ACC112 (cell line): Measurements from ENCODE around the gene DNM1.
"Not testable (repeated sequence)": the region's sequence is repeated elsewhere in the genome, so short reads cannot be mapped to it uniquely, and the experiment has no call there.

Experiments used
- H2AFZ ChIP-seq: fragments of 200-600 bp; sonication (generic); one replicate; pipeline ENCODE4 v1.6.0; 2017; ENCODE audit warnings: antibody characterized with exemption, low read length; ENCODE audit not compliant: unreplicated experiment
- H3K27ac ChIP-seq: fragments of 200-600 bp; sonication (generic); 2 replicates; pipeline ENCODE4 v1.5.1; 2014; ENCODE audit warnings: low read depth, mild to moderate bottlenecking, antibody characterized with exemption, low read length, moderate library complexity
- H3K27me3 ChIP-seq: fragments of 200-600 bp; sonication (generic); 2 replicates; pipeline ENCODE4 v1.6.1; 2014; ENCODE audit warnings: mild to moderate bottlenecking, antibody characterized with exemption, low read length, moderate library complexity, mixed read lengths; ENCODE audit not compliant: insufficient read depth
- H3K36me3 ChIP-seq: fragments of 200-600 bp; sonication (generic); 2 replicates; pipeline ENCODE4 v1.6.1; 2016; ENCODE audit warnings: mild to moderate bottlenecking, antibody characterized with exemption, low read length, moderate library complexity, mixed read lengths; ENCODE audit not compliant: insufficient read depth
- H3K4me1 ChIP-seq: fragments of 200-600 bp; sonication (generic); one replicate; pipeline ENCODE4 v1.6.1; 2016; ENCODE audit warnings: low read length, mixed read lengths; ENCODE audit not compliant: insufficient read depth, unreplicated experiment, control insufficient read depth
- H3K4me3 ChIP-seq: fragments of 200-600 bp; sonication (generic); 2 replicates; pipeline ENCODE4 v1.5.1; 2014; ENCODE audit warnings: mild to moderate bottlenecking, low read depth, low read length
- H3K79me2 ChIP-seq: fragments of 200-600 bp; sonication (generic); one replicate; pipeline ENCODE4 v1.6.0; 2016; ENCODE audit warnings: low read length; ENCODE audit not compliant: control insufficient read depth, unreplicated experiment, insufficient read depth

DNM1 gene

GRCh38 chr9:128178806-128179431 lies 24.3 kb upstream of the DNM1 start:
- no peak overlapping the region for H3K27ac ChIP-seq
- H2AFZ ChIP-seq, result no peak overlapping the region
- no peaks in the 10 kb centered on the region for H3K79me2 ChIP-seq
- H3K4me3 ChIP-seq, result no peak overlapping the region
- no peaks in the 10 kb centered on the region for H3K4me1 ChIP-seq
- H3K27me3 ChIP-seq, result no peaks in the 10 kb centered on the region
- peaks cover 38% of the 10 kb centered on the region for H3K36me3 ChIP-seq

- Histone ChIP-seq H2AFZ (no peak overlapping the region), H3K4me3 (no peak overlapping the region), H3K27me3 (no peaks in the 10 kb centered on the region), H3K79me2 (no peaks in the 10 kb centered on the region), H3K36me3 (peaks cover 32% of the 10 kb centered on the region), H3K4me1 (no peaks in the 10 kb centered on the region), H3K27ac (no peak overlapping the region)
Measured at GRCh38 chr9:128180001-128180400, 23.2 kb upstream of the DNM1 start.

GRCh38 chr9:128180447-128180846 lies 22.7 kb upstream of the DNM1 start:
- Histone ChIP-seq H3K4me3 (no peak overlapping the region), H3K27ac (no peak overlapping the region), H3K36me3 (peaks cover 34% of the 10 kb centered on the region), H2AFZ (no peak overlapping the region), H3K27me3 (no peaks in the 10 kb centered on the region), H3K79me2 (no peaks in the 10 kb centered on the region), H3K4me1 (no peaks in the 10 kb centered on the region)

DNA sequence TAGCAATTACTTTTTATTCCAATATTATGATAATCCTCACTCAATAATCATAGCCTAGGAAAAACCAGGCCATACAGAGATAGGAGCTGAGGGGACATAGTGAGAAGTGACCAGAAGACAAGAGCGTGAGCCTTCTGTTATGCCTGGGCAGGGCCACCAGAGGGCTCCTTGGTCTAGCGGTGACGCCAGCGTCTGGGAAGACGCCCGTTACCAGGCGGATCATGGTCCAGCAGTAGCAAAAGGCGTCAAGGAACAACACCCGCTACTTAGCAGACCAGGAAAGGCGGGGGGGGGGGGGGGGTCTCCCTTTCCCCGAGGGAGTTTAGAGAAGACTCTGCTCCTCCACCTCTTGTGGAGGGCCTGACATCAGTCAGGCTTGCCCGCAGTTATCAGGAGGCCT lies 21.7 kb upstream of the DNM1 start:
- not testable (repeated sequence) for H3K4me3 ChIP-seq, H3K27ac ChIP-seq, H3K4me1 ChIP-seq, H3K27me3 ChIP-seq, H2AFZ ChIP-seq, H3K79me2 ChIP-seq
- H3K36me3 ChIP-seq, result peaks cover 36% of the 10 kb centered on the region

- no peaks in the 10 kb centered on the region for H3K4me1 ChIP-seq
- H3K36me3 ChIP-seq, result peaks cover 39% of the 10 kb centered on the region
Measured at GRCh38 chr9:128182893-128183588, 20.1 kb upstream of the DNM1 start.

GRCh38 chr9:128185979-128186965 lies 16.9 kb upstream of the DNM1 start:
- H3K79me2 ChIP-seq, result peaks cover 11% of the 10 kb centered on the region
- no peak overlapping the region for H3K27ac ChIP-seq
- H3K27me3 ChIP-seq, result no peaks in the 10 kb centered on the region
- H3K36me3 ChIP-seq, result peaks cover 12% of the 10 kb centered on the region; the same call in 1 of the 2 replicates
- no peak overlapping the region for H2AFZ ChIP-seq
- H3K4me3 ChIP-seq, result no peak overlapping the region
- peaks cover 6% of the 10 kb centered on the region for H3K4me1 ChIP-seq

More at GRCh38 chr9:128182893-128183588, 20.1 kb upstream of the DNM1 start:
- H3K27ac ChIP-seq, result no peak overlapping the region
- H3K27me3 ChIP-seq, result no peaks in the 10 kb centered on the region
- no peaks in the 10 kb centered on the region for H3K79me2 ChIP-seq
- no peak overlapping the region for H3K4me3 ChIP-seq
- no peak overlapping the region for H2AFZ ChIP-seq

DNA sequence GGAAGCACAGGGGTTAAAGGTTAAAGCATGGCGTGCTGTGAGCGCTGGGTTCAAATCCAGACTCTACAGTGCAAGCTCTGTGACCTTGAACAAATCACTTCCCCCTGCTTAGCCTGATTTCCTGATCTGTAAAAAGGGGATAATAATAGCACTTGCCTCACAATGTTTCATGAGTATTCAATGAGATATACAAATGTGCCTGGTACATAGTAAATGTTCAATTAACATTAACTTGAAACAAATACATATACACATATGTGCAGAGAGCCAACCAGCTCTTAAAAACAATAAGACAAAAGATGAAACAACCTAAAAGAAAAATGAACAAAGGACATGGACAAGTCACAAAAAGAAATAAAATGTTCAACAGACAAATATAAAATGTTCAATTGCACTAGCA lies 15.8 kb upstream of the DNM1 start:
- Histone ChIP-seq H3K27ac (no peak overlapping the region), H3K4me1 (peaks cover 6% of the 10 kb centered on the region), H3K27me3 (no peaks in the 10 kb centered on the region), H3K4me3 (no peak overlapping the region), H3K36me3 (peaks cover 12% of the 10 kb centered on the region; the same call in 1 of the 2 replicates), H3K79me2 (peaks cover 11% of the 10 kb centered on the region), H2AFZ (no peak overlapping the region)

GRCh38 chr9:128188209-128188608 lies 15.0 kb upstream of the DNM1 start:
- H3K36me3 ChIP-seq, result peaks cover 12% of the 10 kb centered on the region; the same call in 1 of the 2 replicates
- peaks cover 8% of the 10 kb centered on the region for H3K4me1 ChIP-seq
- no peak overlapping the region for H2AFZ ChIP-seq
- no peaks in the 10 kb centered on the region for H3K27me3 ChIP-seq
- H3K79me2 ChIP-seq, result peaks cover 11% of the 10 kb centered on the region
- H3K4me3 ChIP-seq, result no peak overlapping the region
- no peak overlapping the region for H3K27ac ChIP-seq

DNA sequence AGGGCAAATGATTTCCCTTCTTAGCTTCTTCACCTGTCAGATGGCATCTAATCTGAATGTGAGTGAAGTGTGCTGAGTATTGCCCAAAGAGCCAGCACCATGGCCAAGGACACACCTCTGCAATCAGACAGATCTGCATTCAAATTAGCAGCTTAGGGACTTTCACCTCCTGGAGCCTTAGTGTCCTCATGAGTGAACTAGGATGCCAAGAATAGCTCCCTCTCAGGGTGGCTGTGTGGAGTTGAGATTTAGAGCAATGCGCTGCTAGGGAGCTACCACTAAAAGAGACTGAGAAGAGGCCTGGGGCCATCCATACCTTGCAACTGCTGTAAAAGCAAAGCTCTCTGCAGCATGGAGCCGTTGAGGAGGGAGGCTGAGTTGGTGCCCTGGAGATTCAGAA lies 13.2 kb upstream of the DNM1 start:
- Histone ChIP-seq H3K36me3 (peaks cover 12% of the 10 kb centered on the region; the same call in 1 of the 2 replicates), H3K27ac (no peak overlapping the region), H2AFZ (no peak overlapping the region), H3K4me1 (peaks cover 10% of the 10 kb centered on the region), H3K4me3 (peak overlapping the region; percentile 94), H3K27me3 (no peaks in the 10 kb centered on the region), H3K79me2 (peaks cover 11% of the 10 kb centered on the region)

- Histone ChIP-seq H3K4me1 (peaks cover 10% of the 10 kb centered on the region), H2AFZ (peak overlapping the region; percentile 91), H3K27ac (no peak overlapping the region), H3K27me3 (no peaks in the 10 kb centered on the region), H3K79me2 (peaks cover 11% of the 10 kb centered on the region), H3K4me3 (peak overlapping the region; percentile 94), H3K36me3 (peaks cover 10% of the 10 kb centered on the region; the same call in 1 of the 2 replicates)
Measured at GRCh38 chr9:128190516-128191405, 12.4 kb upstream of the DNM1 start.
